HG03442 (cell line): ENCODE results near the gene NOTUM.
"Not testable (repeated sequence)": the region's sequence is repeated elsewhere in the genome, so short reads cannot be mapped to it uniquely, and the experiment has no call there.

Experiments used
- ATAC-seq: cut with Tn5 transposase; IDR thresholded peaks from one replicate; pipeline ENCODE4 v1.9.1; 2021; ENCODE audit warnings: mild to moderate bottlenecking, moderate library complexity; ENCODE audit not compliant: unreplicated experiment

Gene NOTUM

GRCh38 chr17:81958633-81959342, 2.2 kb downstream of the NOTUM start:
- no peak for ATAC-seq

GRCh38 chr17:81957691-81958432, 3.1 kb downstream of the NOTUM start:
- ATAC-seq = no peak

DNA sequence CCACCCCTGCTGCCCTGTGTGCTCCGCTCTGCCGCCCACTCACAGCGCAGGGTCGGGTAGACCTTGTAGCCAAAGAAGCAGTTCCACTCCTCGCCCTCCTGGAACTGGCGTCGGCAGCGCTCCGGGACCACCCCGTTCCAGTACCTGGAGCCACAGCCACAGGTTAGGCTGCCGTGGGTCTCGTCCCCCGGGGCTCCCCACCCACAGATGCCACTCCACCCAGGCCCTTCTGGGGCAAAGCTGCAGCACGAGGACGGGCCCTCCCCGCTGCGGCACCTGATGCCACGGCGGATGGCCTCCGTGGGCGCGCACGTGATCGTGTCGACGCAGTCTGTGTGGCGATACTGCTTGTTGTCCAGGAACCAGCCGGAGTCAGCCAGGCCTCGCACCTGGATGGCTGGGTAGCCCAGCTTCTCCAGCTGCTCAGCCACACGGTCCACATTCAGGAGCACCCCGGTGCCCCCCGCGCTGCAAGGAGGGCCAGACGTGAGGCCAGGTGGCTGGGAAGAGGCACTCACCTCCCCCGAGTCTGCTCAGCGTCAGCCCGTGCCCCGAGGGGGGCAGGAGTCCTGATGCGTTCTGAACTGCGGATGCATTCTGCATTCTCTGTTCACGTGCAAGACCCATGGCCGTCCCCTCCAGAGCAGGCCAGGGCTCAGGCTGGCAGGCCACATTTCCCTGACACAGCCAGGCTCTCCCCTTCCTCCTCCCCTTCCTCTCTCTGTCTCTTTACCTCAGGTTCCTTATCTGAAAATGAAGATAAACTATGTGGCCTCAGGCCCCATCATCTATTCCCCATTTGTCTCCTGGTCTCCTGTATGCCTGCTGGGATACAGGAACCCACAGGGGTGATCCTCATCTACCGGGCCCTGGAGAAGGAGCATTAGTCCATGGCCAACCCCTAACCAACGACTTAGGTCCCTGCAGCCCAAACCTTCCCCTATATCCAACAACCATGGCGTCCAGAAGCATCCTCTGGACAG, 4.1 kb downstream of the NOTUM start:
- ATAC-seq = no peak

- no peak for ATAC-seq
These were observed 5.0 kb downstream of the NOTUM start for GRCh38 chr17:81955756-81956544.

DNA sequence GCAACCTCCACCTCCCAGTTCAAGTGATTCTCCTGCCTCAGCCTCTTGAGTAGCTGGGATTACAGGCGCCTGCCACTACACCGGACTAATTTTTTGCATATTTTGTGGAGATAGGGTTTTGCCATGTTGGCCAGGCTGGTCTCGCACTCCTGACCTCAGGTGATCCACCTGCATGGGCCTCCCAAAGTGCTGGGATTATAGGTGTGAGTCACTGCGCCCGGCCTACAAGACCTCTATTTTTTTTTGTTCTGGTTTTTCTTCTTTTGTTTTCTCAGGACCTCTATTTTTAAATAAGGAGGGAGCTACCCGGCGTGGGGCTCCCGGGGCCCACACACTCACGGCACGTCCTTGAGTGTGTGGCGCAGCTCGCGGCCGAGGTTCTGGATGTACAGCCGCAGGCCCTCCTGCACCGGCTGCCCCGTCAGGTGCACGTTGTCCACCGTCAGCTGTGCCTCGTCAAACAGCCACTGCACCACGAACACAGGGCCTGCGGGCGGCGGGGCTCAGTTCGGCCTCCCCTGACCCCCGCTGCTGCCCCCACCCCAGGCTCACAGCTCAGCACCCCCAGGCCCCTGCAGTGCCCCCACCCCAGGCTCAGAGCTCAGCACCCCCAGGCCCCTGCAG, 5.8 kb downstream of the NOTUM start:
- ATAC-seq = no peak

DNA sequence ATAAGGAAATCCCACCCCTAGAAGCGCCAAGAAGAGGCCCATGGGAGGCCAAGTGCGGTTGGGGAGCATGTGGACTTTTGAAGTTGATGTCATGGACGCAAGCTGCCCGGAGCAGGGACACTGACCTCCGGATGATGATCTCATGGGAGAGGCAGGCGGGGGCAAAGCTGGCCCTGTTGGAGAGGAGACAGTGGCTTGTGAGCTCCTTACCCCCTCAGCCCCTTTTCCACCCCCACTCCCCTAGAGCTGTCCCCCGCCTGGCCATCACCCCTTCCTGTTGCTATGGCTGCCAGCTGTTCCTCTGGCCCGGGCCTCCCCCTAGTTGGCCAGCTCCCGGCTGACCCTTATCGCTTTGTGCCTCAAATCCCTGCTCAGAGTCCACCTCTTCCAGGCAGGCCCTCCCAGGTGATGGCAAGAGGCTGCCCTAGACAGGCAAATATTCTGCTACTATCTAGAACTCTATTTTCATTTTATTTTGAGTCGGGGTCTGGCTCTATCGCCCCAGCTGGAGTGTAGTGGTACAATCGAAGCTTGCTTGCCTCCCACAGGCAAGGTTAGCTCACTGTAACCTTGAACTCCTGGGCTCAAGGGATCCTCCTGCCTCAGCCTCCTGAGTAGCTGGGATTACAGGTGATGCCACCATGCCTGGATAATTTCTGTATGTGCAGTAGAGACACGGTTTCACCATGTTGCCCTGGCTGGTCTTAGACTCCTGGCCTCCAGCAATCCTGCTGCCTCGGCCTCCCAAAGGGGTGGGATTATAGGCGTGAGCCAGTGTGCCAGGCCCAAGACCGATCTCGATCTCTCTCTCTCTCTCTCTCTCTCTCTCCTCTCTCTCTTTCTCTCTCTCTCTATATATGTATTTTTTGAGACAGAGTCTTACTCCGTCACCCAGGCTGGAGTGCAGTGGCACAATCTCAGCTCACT, 6.6 kb downstream of the NOTUM start:
- ATAC-seq = no peak

- ATAC-seq = not testable (repeated sequence)
These were observed 7.5 kb downstream of the NOTUM start for GRCh38 chr17:81953443-81953842.

DNA sequence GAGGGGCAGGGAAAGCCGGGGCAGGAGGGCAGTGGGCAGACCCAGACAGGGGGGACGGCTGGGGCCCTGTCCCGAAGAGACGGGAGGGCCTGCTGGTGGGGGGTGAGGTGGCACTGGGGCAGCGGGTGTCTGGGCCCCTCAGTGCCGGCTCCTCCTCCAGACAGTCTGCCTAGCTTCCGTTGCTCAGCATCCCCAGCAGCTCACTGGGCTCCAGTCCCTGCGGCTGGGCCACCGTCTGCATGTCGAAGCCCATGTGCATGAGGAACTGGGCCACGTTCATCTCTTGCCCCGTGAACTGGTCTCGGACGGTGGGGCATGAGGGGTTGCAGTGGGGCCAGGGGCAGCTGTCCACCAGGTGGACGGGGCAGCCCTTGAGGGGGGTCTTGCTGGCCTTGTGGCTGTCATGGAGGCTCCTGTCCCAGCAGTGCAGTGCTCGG, 8.2 kb downstream of the NOTUM start:
- no peak for ATAC-seq

DNA sequence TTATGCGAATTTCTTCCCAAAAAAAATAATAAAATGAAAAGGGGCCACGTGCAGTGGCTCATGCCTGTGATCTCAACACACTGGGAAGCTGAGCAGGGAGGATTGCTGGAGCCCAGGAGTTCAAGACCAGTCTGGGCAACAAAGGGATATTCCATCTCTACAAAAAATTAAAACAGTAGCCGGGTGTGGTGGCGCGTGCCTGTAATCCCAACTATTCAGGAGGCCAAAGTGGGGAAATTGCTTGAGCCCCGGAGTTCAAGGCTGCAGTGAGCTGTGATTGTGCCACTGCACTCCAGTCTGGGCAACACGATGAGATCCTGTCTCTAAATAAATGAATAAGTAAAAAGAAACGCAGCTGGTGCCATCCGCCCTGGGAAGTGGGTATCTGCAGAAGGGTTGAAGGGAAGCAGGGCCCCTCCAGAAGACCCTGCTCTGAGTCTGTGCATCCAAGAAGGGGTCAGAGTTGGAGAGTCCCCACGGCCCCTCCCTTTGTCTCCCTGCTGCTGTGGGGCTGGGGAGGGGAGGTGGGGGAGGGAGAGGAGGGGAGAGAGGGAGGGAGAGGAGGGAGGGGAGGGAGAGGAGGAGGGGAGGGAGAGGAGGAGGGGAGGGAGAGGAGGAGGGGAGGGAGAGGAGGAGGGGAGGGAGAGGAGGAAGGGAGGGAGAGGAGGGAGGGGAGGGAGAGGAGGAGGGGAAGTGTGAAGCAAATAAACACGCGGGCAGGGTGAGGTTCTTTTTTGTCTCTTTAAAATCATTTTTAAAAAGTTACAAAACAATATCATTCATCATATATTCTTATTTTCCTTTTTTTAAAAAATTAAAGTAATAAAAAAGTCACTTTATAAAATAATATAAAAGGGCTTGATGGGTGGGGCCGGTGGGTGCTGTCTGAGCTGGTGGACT, 9.0 kb downstream of the NOTUM start:
- ATAC-seq = no peak

GRCh38 chr17:81950501-81950900, 10.5 kb downstream of the NOTUM start:
- ATAC-seq = no peak

DNA sequence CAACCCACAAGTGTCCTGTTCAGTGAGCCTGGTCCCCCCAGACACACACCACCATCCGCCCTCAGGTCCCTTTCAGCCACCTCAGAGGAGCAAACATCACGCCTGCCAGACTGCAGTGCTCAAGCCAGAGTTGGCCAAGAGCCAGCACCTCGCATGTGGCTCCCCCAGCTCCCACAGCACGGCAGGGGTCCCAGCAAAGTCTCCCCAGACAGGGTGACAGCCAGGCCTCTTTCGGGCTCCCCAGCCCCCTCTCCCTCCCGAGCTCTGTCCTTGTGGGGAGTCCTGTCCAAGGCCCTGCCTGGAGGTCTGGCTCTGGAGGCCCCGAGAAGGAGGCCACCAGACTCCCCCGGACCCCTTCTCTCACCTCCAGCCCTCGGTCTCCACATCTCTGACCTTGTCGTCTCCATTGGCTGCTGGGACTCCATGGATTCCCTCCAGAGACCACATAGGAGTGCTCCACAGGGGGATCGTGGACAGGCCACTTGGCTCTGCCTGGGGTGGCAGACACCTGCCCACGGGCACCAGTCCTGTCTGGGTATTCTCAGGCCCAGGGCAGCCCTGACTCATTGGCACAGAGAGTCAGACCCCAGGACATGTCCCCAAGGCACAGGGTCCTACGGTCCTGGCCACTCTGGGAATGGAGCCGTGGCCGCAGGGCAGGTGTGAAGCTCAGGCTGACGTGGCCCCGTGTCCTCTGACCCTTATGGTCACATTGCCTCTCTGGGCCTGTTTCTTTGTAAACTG, 12.2 kb downstream of the NOTUM start:
- no peak for ATAC-seq

GRCh38 chr17:81947189-81947588, 13.8 kb downstream of the NOTUM start, which contains the start of gene MYADML2:
Gene MYADML2, minus strand, starts transcription at chr17:81947233. Its CDS starts 5,492 bp downstream, at chr17:81941741.
- ATAC-seq = no peak

- ATAC-seq = no peak
These were observed 16.1 kb downstream of the NOTUM start for GRCh38 chr17:81944858-81945257.

- no peak for ATAC-seq
These were observed 18.8 kb downstream of the NOTUM start for GRCh38 chr17:81942167-81942553.

GRCh38 chr17:81941484-81942166, 19.4 kb downstream of the NOTUM start:
- ATAC-seq = no peak
